PC-3 (cell line): ENCODE data around the gene HSPH1. TPM values are rescaled to one million over a fixed set of nuclear protein-coding genes. Genes with fewer than 3 reads are reported as not detected.

Experiments used
- ATAC-seq: fragments of 200-7000 bp; cut with Tn5 transposase; 2 replicates; pipeline ENCODE4 v1.9.1; 2020; ENCODE audit warnings: mild to moderate bottlenecking, moderate library complexity
- BruUV-seq: library from RNA; stranded (reverse); fragments of 400-500 nt; replicated peaks from 2 replicates; lab custom pipeline; 2021; lab: Mats Ljungman, UMichigan
- CTCF ChIA-PET: fragments of 300-600 bp; sonication (Branson Sonifier 250); formaldehyde crosslinking; loops from one replicate; lab custom pipeline; 2022; ENCODE audit warnings: antibody characterized with exemption; lab: Charles Lee
- POLR2A ChIA-PET: fragments of 300-600 bp; sonication (Branson Sonifier 250); formaldehyde crosslinking; loops from one replicate; lab custom pipeline; 2022; ENCODE audit warnings: antibody characterized with exemption; ENCODE audit not compliant: unreplicated experiment; lab: Charles Lee
- DNase-seq: peaks from one replicate; pipeline ENCODE4 v3.0.0-alpha.2; 2015
- H2AFZ ChIP-seq: fragments of 300-600 bp; sonication (generic); 2 replicates; pipeline ENCODE4 v1.6.0; 2016; ENCODE audit warnings: antibody characterized with exemption, low read length
- H3F3A ChIP-seq: fragments of 300-600 bp; sonication (generic); one replicate; pipeline ENCODE4 v1.6.0; 2017; ENCODE audit warnings: antibody characterized with exemption, low read length, control low read depth, mild to moderate bottlenecking; ENCODE audit not compliant: unreplicated experiment
- H3K27ac ChIP-seq: fragments of 300-600 bp; sonication (generic); 2 replicates; pipeline ENCODE4 v1.5.1; 2016; ENCODE audit warnings: mild to moderate bottlenecking, low read length
- H3K27me3 ChIP-seq: fragments of 300-600 bp; sonication (generic); 2 replicates; pipeline ENCODE4 v1.6.1; 2016; ENCODE audit warnings: low read length, mixed read lengths
- H3K36me3 ChIP-seq: fragments of 300-600 bp; sonication (generic); 2 replicates; pipeline ENCODE4 v1.6.1; 2016; ENCODE audit warnings: low read depth, mixed run types, low read length, mixed read lengths
- H3K4me1 ChIP-seq: fragments of 300-600 bp; sonication (generic); 2 replicates; pipeline ENCODE4 v1.5.1; 2016; ENCODE audit warnings: low read length; ENCODE audit not compliant: insufficient read depth
- H3K4me2 ChIP-seq: fragments of 300-600 bp; sonication (generic); 2 replicates; pipeline ENCODE4 v1.6.0; 2016; ENCODE audit warnings: low read length
- H3K4me3 ChIP-seq: fragments of 300-600 bp; sonication (generic); 2 replicates; pipeline ENCODE4 v1.5.1; 2016; ENCODE audit warnings: mild to moderate bottlenecking, low read length, mixed read lengths
- H3K79me2 ChIP-seq: fragments of 300-600 bp; sonication (generic); 2 replicates; pipeline ENCODE4 v1.6.1; 2017; ENCODE audit warnings: low read length, mixed read lengths
- H3K9ac ChIP-seq: fragments of 300-600 bp; sonication (generic); 2 replicates; pipeline ENCODE4 v1.6.0; 2016; ENCODE audit warnings: mild to moderate bottlenecking, low read length
- H3K9me2 ChIP-seq: fragments of 300-600 bp; sonication (generic); replicated peaks from 2 replicates; pipeline ENCODE4 v1.6.1; 2016; ENCODE audit warnings: mixed run types, low read length, mixed read lengths
- H3K9me3 ChIP-seq: fragments of 300-600 bp; sonication (generic); 2 replicates; pipeline ENCODE4 v1.6.1; 2016; ENCODE audit warnings: low read length, mixed read lengths
- H4K20me1 ChIP-seq: fragments of 300-600 bp; sonication (generic); 2 replicates; pipeline ENCODE4 v1.6.1; 2016; ENCODE audit warnings: low read length, mixed read lengths
- EZH2 ChIP-seq: fragments of 300-600 bp; sonication (generic); IDR thresholded peaks from one replicate; pipeline ENCODE4 v1.6.1; 2017; ENCODE audit warnings: antibody characterized with exemption, mild to moderate bottlenecking, low read length; ENCODE audit not compliant: unreplicated experiment
- EZH2phosphoT487 ChIP-seq: fragments of 300-600 bp; sonication (generic); IDR thresholded peaks from 2 replicates; pipeline ENCODE4 v1.6.1; 2018; ENCODE audit warnings: mild to moderate bottlenecking, antibody characterized with exemption, low read length, borderline replicate concordance
- intact Hi-C: fragments of 100-400 bp; cut with micrococcal nuclease; formaldehyde crosslinking; loops from 2 replicates; pipeline ENCODE4 v1.9.0; 2023
- total RNA-seq: library from RNA; depleted of rRNA; stranded (reverse); fragments of >200 nt; gene quantifications from 2 replicates; pipeline ENCODE4 v1.2.3, GENCODE V29; 2014
- TF ChIP-seq, protein P1 (sequence below): fragments of 300-600 bp; sonication (generic); conservative IDR thresholded peaks from 2 replicates; pipeline ENCODE4 v1.5.1; 2017; ENCODE audit warnings: antibody characterized with exemption, low read depth, mild to moderate bottlenecking, low read length

HSPH1 gene
- total RNA-seq, 1 experiment from 2014 or later, result 83.7 TPM

DNA sequence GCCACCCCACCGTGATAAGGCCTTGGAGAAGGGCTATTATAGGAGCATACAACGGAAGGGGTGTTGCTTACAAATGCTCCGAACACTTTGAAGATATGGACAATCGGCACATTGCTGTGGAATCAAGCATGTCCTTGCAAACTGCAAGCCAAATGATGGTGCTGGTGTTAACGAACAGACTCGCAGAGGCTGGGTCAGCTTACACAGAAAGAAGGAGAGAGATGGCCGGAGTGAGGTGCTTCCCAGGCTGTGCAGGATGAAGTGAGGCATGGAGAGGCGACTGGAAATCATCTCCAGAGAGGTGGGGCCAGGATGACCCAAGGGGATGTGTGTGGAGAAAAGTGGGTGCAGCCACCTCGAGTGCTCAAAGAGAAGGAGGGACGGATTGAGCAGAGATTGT lies 42.2 kb downstream of the HSPH1 start:
- H3K9me2 ChIP-seq, result no peaks in the 10 kb centered on the region
- no peak overlapping the region for H2AFZ ChIP-seq
- no peaks in the 10 kb centered on the region for H3K9me3 ChIP-seq
- POLR2A ChIA-PET, result no interaction called here
- H3K4me1 ChIP-seq, result no peaks in the 10 kb centered on the region
- TF ChIP-seq EZH2phosphoT487 (no peak), EZH2 (no peak)
- TF ChIP-seq, protein P1, sequence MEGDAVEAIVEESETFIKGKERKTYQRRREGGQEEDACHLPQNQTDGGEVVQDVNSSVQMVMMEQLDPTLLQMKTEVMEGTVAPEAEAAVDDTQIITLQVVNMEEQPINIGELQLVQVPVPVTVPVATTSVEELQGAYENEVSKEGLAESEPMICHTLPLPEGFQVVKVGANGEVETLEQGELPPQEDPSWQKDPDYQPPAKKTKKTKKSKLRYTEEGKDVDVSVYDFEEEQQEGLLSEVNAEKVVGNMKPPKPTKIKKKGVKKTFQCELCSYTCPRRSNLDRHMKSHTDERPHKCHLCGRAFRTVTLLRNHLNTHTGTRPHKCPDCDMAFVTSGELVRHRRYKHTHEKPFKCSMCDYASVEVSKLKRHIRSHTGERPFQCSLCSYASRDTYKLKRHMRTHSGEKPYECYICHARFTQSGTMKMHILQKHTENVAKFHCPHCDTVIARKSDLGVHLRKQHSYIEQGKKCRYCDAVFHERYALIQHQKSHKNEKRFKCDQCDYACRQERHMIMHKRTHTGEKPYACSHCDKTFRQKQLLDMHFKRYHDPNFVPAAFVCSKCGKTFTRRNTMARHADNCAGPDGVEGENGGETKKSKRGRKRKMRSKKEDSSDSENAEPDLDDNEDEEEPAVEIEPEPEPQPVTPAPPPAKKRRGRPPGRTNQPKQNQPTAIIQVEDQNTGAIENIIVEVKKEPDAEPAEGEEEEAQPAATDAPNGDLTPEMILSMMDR, result no peak
- CTCF ChIA-PET, result no interaction called here
- no peak overlapping the region for H3K4me2 ChIP-seq
- no peaks in the 10 kb centered on the region; the same call in 1 of the 2 replicates for H4K20me1 ChIP-seq
- no peak overlapping the region for H3K4me3 ChIP-seq
- no peak overlapping the region for H3K9ac ChIP-seq
- no TSS peak for BruUV-seq
- ATAC-seq, result no peak
- H3K27me3 ChIP-seq, result peaks cover 80% of the 10 kb centered on the region
- no peak for DNase-seq
- H3K27ac ChIP-seq, result no peak overlapping the region
- H3F3A ChIP-seq, result no peaks in the 10 kb centered on the region
- no peaks in the 10 kb centered on the region for H3K36me3 ChIP-seq
- intact Hi-C loops, result no loop called here
- no peaks in the 10 kb centered on the region for H3K79me2 ChIP-seq

DNA sequence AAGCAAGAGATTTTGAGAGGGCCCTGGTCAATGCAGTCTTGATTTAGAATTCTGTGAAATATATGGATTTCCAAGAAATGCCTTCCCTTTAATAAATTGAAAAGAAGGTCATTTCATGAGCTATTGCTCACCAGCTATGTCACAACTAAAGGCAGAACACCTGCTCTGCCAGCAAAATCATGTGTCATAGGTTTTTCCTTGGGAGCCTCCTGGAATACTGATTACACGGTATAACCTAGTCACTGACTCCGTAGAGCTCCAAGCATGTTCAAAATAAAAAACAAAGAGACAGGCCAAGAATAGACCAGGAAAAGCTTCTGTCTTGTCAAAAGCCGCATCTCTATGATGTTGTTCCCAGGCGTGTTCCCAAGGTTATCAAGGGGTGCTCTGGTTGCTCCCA lies 45.5 kb downstream of the HSPH1 start:
- POLR2A ChIA-PET, result no interaction called here
- ATAC-seq (no peak), DNase-seq (no peak)
- CTCF ChIA-PET, result no interaction called here
- Histone ChIP-seq H3K9me3 (no peaks in the 10 kb centered on the region), H3K4me1 (no peaks in the 10 kb centered on the region), H3K27ac (no peak overlapping the region), H4K20me1 (no peaks in the 10 kb centered on the region; the same call in 1 of the 2 replicates), H3K4me2 (no peak overlapping the region), H3K79me2 (no peaks in the 10 kb centered on the region), H3K27me3 (peaks cover 93% of the 10 kb centered on the region), H3K9ac (no peak overlapping the region), H2AFZ (no peak overlapping the region), H3K36me3 (no peaks in the 10 kb centered on the region), H3K9me2 (no peaks in the 10 kb centered on the region), H3F3A (no peaks in the 10 kb centered on the region), H3K4me3 (no peak overlapping the region)
- TF ChIP-seq EZH2phosphoT487, result no peak
- TF ChIP-seq, protein P1, result no peak
- no peak for TF ChIP-seq EZH2
- BruUV-seq, result no TSS peak
- intact Hi-C loops, result no loop called here

DNA sequence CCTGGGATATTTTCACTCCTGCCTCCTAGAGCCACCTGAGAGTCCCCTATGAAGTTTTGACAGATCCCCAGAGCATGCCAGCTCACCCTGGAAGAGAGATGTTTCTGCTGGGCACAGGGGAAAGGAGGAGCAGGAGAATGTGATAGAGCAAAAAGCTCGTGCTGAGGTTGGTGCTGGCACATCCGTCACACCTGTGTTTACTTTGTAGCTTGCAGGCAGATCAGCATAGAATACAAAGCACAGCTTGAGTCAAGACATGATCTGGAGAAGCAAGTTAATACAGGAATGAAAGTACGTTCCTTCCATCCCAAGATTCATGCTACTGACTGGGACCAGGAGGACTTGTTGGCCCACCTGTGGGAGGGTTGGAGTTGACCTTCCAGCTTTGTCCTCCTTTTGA lies 46.1 kb downstream of the HSPH1 start:
- Histone ChIP-seq H4K20me1 (no peaks in the 10 kb centered on the region; the same call in 1 of the 2 replicates), H3K4me2 (no peak overlapping the region), H2AFZ (no peak overlapping the region), H3K27me3 (peaks cover 93% of the 10 kb centered on the region), H3F3A (no peaks in the 10 kb centered on the region), H3K9ac (no peak overlapping the region), H3K27ac (no peak overlapping the region), H3K9me3 (no peaks in the 10 kb centered on the region), H3K4me3 (no peak overlapping the region), H3K9me2 (no peaks in the 10 kb centered on the region), H3K79me2 (no peaks in the 10 kb centered on the region), H3K36me3 (no peaks in the 10 kb centered on the region), H3K4me1 (no peaks in the 10 kb centered on the region)
- ChIA-PET POLR2A (no interaction called here), CTCF (no interaction called here)
- intact Hi-C loops, result no loop called here
- ATAC-seq, result no peak
- BruUV-seq, result no TSS peak
- TF ChIP-seq EZH2phosphoT487 (no peak), EZH2 (no peak)
- TF ChIP-seq, protein P1, result no peak
- no peak for DNase-seq
